Uterus (tissue), 4 donors: ENCODE measurements around the gene YOD1. TPM values are rescaled to one million over a fixed set of nuclear protein-coding genes. Genes with fewer than 3 reads are reported as not detected.

Experiments used
- DNase-seq, 2 donors: peaks; one replicate each; pipeline ENCODE4 v3.0.0-alpha.2; 2019 to 2020
- H3K27ac ChIP-seq, 2 donors: fragments of 200-600 bp; sonication (generic); 1 replicate in 1 of 2; 2 replicates in 1 of 2; pipeline ENCODE4 v1.5.1; 2016 to 2018
- H3K27me3 ChIP-seq, 2 donors: fragments of 200-600 bp; sonication (generic); one replicate each; pipeline ENCODE4 v1.5.1; 2018 to 2019; ENCODE audit warnings: control low read depth in 1 of 2
- H3K36me3 ChIP-seq, 2 donors: fragments of 200-600 bp; sonication (generic); one replicate each; pipeline ENCODE4 v1.5.1; 2019; ENCODE audit warnings: control low read depth in 1 of 2
- H3K4me1 ChIP-seq, 2 donors: fragments of 200-600 bp; sonication (generic); one replicate each; pipeline ENCODE4 v1.5.1; 2018 to 2019; ENCODE audit warnings: control low read depth in 1 of 2
- H3K4me3 ChIP-seq, 2 donors: fragments of 200-600 bp; sonication (generic); 1 replicate in 1 of 2; 2 replicates in 1 of 2; pipeline ENCODE4 v1.5.1; 2018 to 2019; ENCODE audit warnings: mild to moderate bottlenecking in 1 of 2
- H3K9me3 ChIP-seq, 2 donors: fragments of 200-600 bp; sonication (generic); one replicate each; pipeline ENCODE4 v1.5.1; 2019; ENCODE audit warnings: control low read depth in 1 of 2
- POLR2A ChIP-seq, 2 donors: fragments of 450-650 bp; IDR thresholded peaks; one replicate each; pipeline ENCODE4 v1.6.1; 2016; ENCODE audit warnings: antibody characterized with exemption in 2 of 2, mild to moderate bottlenecking in 1 of 2, moderate library complexity in 1 of 2
- intact Hi-C: fragments of 100-400 bp; cut with DNase I; formaldehyde crosslinking; loops from one replicate; pipeline ENCODE4 v1.15.1; 2023; ENCODE audit warnings: low total_unique reads
- total RNA-seq, 4 donors: library from RNA; depleted of rRNA in 3 of 4; stranded (reverse); fragments of >200 nt in 3 of 4; gene quantifications; one replicate each; pipeline versions ENCODE4 v1.1.0 to v1.2.4, GENCODE V29; 2014 to 2023
- TF ChIP-seq, protein P1 (sequence below), 4 experiments: fragments of 200-600 bp in 2 of 4; fragments of 450-650 bp in 2 of 4; sonication (generic) in 2 of 4; IDR thresholded peaks; one replicate each; pipeline ENCODE4 v1.5.1; 2016 to 2019; ENCODE audit warnings: antibody characterized with exemption in 4 of 4, mild to moderate bottlenecking in 2 of 4, moderate library complexity in 1 of 4
- donor health status: DM: yes; HTN: yes; CAD: no.

Gene YOD1
- total RNA-seq, 4 donors from 2014 or later, result 3.3 to 17.1 (median 7.6) TPM

DNA sequence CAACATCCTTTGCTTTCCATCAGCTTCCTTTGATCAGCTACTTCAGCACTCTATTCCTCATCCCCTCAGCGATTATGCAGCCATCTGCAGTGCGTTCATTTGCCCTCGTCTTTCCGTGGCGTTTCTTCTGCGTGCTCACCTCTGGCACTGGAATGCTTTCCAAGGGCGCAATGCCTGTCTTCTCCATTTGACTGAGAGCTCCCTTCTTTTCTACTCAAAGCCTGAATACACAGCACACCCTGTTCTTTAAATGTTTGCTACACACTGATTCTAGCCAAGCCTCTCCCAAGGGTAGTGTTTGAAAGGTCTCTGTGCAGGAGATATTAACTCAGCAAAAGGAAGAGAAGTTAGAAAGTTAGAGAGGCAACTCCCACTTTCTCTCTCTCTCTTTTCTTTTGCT, 41.1 kb downstream of the YOD1 start:
- Histone ChIP-seq H3K4me1 (no peaks in the 10 kb centered on the region), H3K9me3 (no peaks in the 10 kb centered on the region), H3K27me3 (no peaks in the 10 kb centered on the region), H3K27ac (no peak overlapping the region), H3K4me3 (no peak overlapping the region), H3K36me3 (no peaks in the 10 kb centered on the region)
- no peak for DNase-seq
- no peak for TF ChIP-seq POLR2A (IDR thresholded peaks at IDR 0.05)
- TF ChIP-seq, protein P1, sequence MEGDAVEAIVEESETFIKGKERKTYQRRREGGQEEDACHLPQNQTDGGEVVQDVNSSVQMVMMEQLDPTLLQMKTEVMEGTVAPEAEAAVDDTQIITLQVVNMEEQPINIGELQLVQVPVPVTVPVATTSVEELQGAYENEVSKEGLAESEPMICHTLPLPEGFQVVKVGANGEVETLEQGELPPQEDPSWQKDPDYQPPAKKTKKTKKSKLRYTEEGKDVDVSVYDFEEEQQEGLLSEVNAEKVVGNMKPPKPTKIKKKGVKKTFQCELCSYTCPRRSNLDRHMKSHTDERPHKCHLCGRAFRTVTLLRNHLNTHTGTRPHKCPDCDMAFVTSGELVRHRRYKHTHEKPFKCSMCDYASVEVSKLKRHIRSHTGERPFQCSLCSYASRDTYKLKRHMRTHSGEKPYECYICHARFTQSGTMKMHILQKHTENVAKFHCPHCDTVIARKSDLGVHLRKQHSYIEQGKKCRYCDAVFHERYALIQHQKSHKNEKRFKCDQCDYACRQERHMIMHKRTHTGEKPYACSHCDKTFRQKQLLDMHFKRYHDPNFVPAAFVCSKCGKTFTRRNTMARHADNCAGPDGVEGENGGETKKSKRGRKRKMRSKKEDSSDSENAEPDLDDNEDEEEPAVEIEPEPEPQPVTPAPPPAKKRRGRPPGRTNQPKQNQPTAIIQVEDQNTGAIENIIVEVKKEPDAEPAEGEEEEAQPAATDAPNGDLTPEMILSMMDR (IDR thresholded peaks at IDR 0.05), result no peak
- intact Hi-C loops, result no loop called here

DNA sequence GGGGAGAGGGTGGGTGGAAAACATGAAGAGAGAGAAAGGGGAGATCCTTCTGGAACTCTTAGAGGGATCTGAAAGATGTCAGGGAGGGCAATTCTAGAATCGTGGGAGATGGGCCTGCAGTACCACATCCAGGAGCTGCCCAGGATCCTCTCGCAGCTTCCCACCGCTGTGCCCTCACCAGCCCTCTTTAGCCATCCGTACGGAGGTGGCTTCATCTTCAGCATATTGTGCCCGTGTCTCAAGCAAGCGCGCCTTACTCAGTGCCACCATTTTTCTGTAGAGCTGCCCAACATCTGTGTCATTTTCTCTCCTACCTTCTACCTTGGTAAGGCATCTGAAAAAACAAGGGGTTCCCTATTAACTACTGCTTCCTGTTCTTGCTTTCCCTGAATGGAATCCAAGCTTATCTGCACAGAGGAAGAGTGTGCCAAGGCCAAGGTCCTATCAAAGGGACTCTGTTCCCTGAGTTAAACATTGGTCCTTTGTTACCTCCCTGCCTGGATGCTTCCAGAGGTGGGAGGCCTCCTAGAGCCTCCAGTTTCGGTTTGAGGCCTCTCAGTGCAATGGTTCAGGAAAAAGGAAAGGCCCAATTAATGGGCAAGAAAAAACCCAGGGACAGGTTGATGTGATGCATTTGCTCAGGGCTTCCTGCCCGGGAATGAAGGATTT, 41.7 kb downstream of the YOD1 start:
- intact Hi-C loops, result no loop called here
- H3K27ac ChIP-seq, result no peak overlapping the region

DNA sequence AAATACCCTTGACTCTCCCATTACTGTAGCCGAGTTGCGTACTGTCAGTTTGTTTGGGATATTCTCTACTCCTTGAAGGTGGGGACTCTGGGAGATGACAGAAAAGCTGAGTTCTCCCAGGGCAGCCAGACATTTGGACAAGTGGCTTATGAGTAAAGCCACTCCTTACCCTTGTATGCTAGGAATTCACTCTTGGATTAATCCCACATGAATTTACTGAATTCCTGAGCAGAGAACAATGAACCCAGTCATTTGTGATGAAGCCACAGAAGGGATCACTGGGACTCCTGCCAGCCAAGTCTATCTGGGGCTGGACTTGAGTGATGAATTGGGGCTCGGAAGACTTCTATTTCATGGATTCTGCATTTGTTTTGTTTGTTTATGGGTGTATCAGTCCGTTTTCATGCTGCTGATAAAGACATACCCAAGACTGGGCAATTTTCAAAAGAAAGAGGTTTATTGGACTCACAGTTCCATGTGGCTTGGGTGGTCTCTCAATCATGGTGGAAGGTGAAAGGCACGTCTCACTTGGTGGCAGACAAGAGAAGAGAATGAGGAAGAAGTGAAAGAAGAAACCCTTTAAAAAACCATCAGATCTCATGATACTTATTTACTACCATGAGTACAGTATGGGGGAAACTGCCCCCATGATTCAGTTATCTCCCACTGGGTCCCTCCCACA, 43.5 kb downstream of the YOD1 start:
- Histone ChIP-seq H3K4me1 (no peaks in the 10 kb centered on the region), H3K27ac (no peak overlapping the region), H3K36me3 (no peaks in the 10 kb centered on the region), H3K27me3 (no peaks in the 10 kb centered on the region), H3K9me3 (no peaks in the 10 kb centered on the region), H3K4me3 (no peak overlapping the region)
- no peak for DNase-seq
- intact Hi-C loops, result no loop called here
- TF ChIP-seq POLR2A (IDR thresholded peaks at IDR 0.05), result no peak
- TF ChIP-seq, protein P1 (IDR thresholded peaks at IDR 0.05), result no peak

More for the DNA sequence above, 41.7 kb downstream of the YOD1 start:
- H3K4me1 ChIP-seq, result no peaks in the 10 kb centered on the region
- no peaks in the 10 kb centered on the region for H3K9me3 ChIP-seq
- no peaks in the 10 kb centered on the region for H3K36me3 ChIP-seq
- DNase-seq, result no peak
- H3K27me3 ChIP-seq, result no peaks in the 10 kb centered on the region
- no peak overlapping the region for H3K4me3 ChIP-seq
- TF ChIP-seq POLR2A (IDR thresholded peaks at IDR 0.05), result no peak
- TF ChIP-seq, protein P1 (IDR thresholded peaks at IDR 0.05), result no peak

DNA sequence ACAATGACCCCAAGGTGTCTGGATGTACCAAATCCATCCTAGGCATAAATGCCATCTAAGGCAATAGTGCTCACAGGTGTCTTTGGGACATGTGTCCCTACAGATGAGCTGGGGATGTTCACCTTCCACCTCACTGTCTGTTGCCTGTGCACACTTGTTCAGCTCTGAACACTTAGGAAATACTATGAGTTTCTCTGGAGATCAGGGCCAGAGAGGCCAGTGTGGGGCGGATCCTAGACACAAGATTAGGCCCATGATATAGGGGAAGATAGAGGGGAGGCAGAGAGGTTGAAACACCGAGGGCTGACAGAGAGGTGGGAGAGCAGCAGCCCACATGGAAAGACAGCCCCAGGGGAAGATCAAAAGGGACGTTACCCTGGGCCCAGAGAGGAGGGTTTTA, 44.1 kb downstream of the YOD1 start:
- no peaks in the 10 kb centered on the region for H3K27me3 ChIP-seq
- intact Hi-C loops, result no loop called here
- H3K9me3 ChIP-seq, result no peaks in the 10 kb centered on the region
- H3K4me3 ChIP-seq, result no peak overlapping the region
- no peaks in the 10 kb centered on the region for H3K36me3 ChIP-seq
- H3K4me1 ChIP-seq, result no peaks in the 10 kb centered on the region
- no peak for TF ChIP-seq POLR2A (IDR thresholded peaks at IDR 0.05)
- TF ChIP-seq, protein P1 (IDR thresholded peaks at IDR 0.05), result no peak
- no peak for DNase-seq
- H3K27ac ChIP-seq, result no peak overlapping the region

DNA sequence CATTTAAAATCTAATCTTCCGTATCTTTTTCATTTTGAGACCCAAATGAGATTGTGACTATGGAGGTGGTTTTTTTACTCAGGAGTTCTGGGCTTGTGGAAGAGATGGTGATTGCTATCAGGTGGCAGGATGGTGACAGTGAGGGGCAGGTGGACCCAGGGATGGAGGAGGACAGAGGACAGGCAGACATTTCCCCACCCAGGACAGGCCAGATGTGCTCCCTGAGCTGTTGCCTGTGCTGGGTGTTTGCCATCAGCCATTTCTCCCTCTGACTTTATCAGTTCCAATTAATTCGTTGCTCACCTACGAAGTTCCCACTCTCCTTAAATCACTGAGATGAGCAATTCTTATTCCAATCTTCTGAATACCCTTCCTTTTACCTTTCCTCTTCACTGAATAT, 44.9 kb downstream of the YOD1 start:
- Histone ChIP-seq H3K9me3 (no peaks in the 10 kb centered on the region), H3K4me3 (no peak overlapping the region), H3K36me3 (no peaks in the 10 kb centered on the region), H3K27me3 (no peaks in the 10 kb centered on the region), H3K27ac (no peak overlapping the region), H3K4me1 (no peaks in the 10 kb centered on the region)
- TF ChIP-seq, protein P1 (IDR thresholded peaks at IDR 0.05), result no peak
- intact Hi-C loops, result no loop called here
- no peak for DNase-seq
